ENCODE results near the gene PDE4D.

Gene PDE4D

DNA sequence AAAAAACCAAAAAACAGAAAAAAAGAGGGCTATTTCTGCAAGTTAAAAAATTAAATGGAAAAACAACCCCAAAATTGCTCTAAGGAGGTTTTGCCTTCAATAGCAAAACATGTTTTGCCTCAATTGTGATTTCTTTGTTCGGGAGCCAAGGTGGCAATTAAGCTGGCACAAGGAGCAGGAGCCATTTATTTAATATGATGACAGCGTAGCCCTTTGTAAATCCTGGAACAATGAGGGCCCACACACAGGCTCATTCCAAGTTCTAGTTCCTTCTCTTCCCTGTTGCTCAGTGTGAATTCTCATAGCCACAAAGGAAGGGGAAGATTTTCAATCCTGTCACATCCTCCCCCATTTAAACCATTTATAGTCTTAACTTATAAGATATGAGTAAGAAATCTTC, 353.2 kb downstream of the PDE4D start:
- DNase-seq = no peak
- H3K9me3 ChIP-seq (ENCODE audit: severe bottlenecking) = no peaks in the 10 kb centered on the region
- H3K27me3 ChIP-seq (ENCODE audit: insufficient read depth, low read depth, severe bottlenecking) = no peaks in the 10 kb centered on the region
- H3K27ac ChIP-seq = no peak overlapping the region
- H3K4me3 ChIP-seq (ENCODE audit: low read depth, low read length) = no peak overlapping the region
- H3K36me3 ChIP-seq = no peaks in the 10 kb centered on the region
- TF ChIP-seq CTCF (IDR thresholded peaks at IDR 0.05; ENCODE audit: low read depth, low read length) = no peak

DNA sequence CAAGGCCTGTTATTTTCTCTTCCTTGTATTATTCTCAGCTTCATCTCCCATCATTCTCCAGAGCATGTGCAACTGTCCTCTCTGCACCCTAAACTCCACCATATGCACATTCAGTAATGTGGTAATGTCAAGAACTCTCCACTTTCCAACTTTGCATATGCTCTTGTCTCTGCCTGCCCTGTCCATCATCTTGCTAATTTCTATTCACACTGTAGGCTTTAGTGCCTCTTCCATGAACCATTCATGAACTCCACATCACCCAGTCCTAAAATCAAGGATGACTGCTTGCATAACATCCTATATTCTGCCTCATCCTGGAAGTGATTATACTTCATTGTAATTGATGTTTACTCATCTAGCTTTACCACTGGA, 354.8 kb downstream of the PDE4D start:
- Histone ChIP-seq H3K27me3 (ENCODE audit: insufficient read depth, low read depth, severe bottlenecking) (no peaks in the 10 kb centered on the region), H3K36me3 (no peaks in the 10 kb centered on the region), H3K4me3 (ENCODE audit: low read depth, low read length) (no peak overlapping the region), H3K27ac (no peak overlapping the region), H3K9me3 (ENCODE audit: severe bottlenecking) (no peaks in the 10 kb centered on the region)
- DNase-seq = no peak
- no peak for TF ChIP-seq CTCF (IDR thresholded peaks at IDR 0.05; ENCODE audit: low read depth, low read length)

GRCh38 chr5:59537961-59538749, 355.4 kb downstream of the PDE4D start:
- H3K9me3 ChIP-seq (ENCODE audit: severe bottlenecking) = no peaks in the 10 kb centered on the region
- H3K27ac ChIP-seq = no peak overlapping the region
- H3K27me3 ChIP-seq (ENCODE audit: insufficient read depth, low read depth, severe bottlenecking) = no peaks in the 10 kb centered on the region
- DNase-seq = no peak
- no peak overlapping the region for H3K4me3 ChIP-seq (ENCODE audit: low read depth, low read length)
- H3K36me3 ChIP-seq = no peaks in the 10 kb centered on the region
- no peak for TF ChIP-seq CTCF (IDR thresholded peaks at IDR 0.05; ENCODE audit: low read depth, low read length)

DNA sequence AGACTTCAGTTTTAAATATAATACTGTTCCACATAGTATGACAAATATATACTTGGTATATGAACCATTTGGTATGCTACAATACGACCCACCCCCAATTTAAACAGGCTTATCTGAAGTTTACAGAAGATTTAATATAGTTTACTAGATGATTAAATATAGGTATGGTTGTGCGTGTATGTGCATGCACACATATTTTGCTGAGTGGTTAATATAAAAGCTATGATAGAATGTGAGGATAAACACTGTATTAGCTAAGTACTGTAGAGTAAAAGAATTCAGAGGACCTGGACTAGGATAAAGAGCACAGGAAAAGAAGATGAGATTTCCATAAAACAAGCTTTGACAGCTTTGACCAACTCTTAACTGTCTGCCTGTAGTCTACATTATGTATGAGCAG, 356.7 kb downstream of the PDE4D start:
- Histone ChIP-seq H3K9me3 (ENCODE audit: severe bottlenecking) (no peaks in the 10 kb centered on the region), H3K4me3 (ENCODE audit: low read depth, low read length) (no peak overlapping the region), H3K36me3 (no peaks in the 10 kb centered on the region), H3K27me3 (ENCODE audit: insufficient read depth, low read depth, severe bottlenecking) (no peaks in the 10 kb centered on the region), H3K27ac (no peak overlapping the region)
- no peak for DNase-seq
- no peak for TF ChIP-seq CTCF (IDR thresholded peaks at IDR 0.05; ENCODE audit: low read depth, low read length)

DNA sequence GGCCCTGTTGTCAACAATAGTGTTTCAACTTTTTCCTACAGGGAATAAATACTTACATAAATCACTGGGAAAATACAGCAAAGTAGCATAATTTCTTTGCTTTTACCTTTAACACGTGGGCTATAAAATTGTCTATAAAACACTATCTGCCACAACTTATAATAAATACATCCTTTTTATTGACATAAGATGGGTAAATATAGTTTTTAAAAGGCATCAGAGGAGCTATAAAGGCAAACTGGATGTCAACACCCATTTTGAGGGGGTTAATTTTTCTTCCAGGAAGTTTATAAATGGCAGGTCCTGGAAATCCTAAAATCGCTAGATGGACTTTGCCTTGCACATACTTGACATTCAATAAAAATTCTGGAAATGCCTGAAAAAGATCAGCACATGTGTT, 358.0 kb downstream of the PDE4D start:
- Histone ChIP-seq H3K9me3 (ENCODE audit: severe bottlenecking) (no peaks in the 10 kb centered on the region), H3K27ac (no peak overlapping the region)
- TF ChIP-seq CTCF (IDR thresholded peaks at IDR 0.05; ENCODE audit: low read depth, low read length) = no peak

DNA sequence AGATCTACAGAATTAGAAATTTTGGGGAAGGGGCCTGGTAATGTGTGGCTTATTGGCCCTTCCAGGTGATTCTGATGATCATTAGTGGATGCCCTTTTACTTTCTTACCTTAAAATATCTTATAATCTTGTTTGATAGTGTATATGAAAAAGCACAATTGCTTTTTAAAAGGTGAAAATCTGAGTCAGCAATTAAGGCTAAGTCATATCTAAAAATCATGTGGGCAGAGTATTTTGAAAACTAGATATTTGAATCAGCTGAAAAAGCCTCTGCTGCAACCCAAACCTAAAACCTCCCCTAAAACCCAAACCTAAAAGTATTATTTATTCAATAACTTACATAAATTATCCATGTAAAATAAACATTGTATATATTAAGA, 359.8 kb downstream of the PDE4D start:
- H3K4me3 ChIP-seq (ENCODE audit: low read depth, low read length) = no peak overlapping the region
- no peaks in the 10 kb centered on the region for H3K36me3 ChIP-seq
- DNase-seq = no peak
- H3K9me3 ChIP-seq (ENCODE audit: severe bottlenecking) = no peaks in the 10 kb centered on the region
- H3K27ac ChIP-seq = no peak overlapping the region
- H3K27me3 ChIP-seq (ENCODE audit: insufficient read depth, low read depth, severe bottlenecking) = no peaks in the 10 kb centered on the region
- no peak for TF ChIP-seq CTCF (IDR thresholded peaks at IDR 0.05; ENCODE audit: low read depth, low read length)

More for the DNA sequence above, 358.0 kb downstream of the PDE4D start:
- Histone ChIP-seq H3K36me3 (no peaks in the 10 kb centered on the region), H3K27me3 (ENCODE audit: insufficient read depth, low read depth, severe bottlenecking) (no peaks in the 10 kb centered on the region), H3K4me3 (ENCODE audit: low read depth, low read length) (no peak overlapping the region)
- no peak for DNase-seq
